ENCODE measurements around the gene MAN2B2.
"Not testable (repeated sequence)": the region's sequence is repeated elsewhere in the genome, so short reads cannot be mapped to it uniquely, and the experiment has no call there.

MAN2B2 gene

DNA sequence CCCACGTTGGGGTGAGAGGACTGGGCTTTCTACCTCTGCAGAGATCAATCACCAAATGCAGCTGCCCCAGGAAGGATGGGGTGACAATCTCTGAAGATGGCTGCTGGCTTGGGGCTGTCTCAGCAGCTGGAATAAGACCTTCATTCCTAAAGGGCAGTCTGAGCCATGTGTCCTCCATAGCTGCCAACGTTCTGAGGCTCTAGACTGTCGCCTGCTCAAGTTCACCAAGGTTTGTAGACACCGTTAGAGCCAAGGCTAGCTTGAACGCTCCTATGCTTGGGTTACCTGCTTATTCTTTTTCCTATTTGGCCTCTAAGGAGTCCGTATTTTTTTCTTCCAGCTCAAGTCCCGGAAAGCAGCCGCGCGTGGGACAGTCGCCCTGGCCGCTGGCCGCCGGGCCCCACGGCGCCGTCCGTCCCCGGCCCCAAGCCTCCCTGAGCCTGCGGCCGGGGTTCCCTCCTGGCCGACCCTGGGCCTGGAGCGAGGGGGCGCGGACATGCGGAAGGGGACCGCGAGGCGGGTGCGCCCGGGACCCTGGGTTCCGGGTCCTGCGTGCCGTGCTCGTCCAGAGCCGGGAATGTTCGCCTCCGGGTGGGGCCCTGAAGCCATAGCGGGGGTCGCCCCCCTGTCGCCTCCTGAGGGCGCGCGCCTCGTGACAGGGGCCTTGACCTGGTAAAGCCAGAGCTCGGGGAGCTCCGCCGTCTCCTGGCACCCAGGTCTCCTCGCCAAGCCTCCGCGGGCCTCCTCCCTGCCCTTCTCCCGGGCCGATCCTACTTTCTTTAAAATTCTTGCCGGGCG, 88.8 kb downstream of the MAN2B2 start:
- no peak for DNase-seq (ENCODE audit: extremely low read depth, low read depth)
- TF ChIP-seq, protein P1, sequence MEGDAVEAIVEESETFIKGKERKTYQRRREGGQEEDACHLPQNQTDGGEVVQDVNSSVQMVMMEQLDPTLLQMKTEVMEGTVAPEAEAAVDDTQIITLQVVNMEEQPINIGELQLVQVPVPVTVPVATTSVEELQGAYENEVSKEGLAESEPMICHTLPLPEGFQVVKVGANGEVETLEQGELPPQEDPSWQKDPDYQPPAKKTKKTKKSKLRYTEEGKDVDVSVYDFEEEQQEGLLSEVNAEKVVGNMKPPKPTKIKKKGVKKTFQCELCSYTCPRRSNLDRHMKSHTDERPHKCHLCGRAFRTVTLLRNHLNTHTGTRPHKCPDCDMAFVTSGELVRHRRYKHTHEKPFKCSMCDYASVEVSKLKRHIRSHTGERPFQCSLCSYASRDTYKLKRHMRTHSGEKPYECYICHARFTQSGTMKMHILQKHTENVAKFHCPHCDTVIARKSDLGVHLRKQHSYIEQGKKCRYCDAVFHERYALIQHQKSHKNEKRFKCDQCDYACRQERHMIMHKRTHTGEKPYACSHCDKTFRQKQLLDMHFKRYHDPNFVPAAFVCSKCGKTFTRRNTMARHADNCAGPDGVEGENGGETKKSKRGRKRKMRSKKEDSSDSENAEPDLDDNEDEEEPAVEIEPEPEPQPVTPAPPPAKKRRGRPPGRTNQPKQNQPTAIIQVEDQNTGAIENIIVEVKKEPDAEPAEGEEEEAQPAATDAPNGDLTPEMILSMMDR (IDR thresholded peaks at IDR 0.05; ENCODE audit: low read depth, low read length, missing control alignments): no peak
- H3K4me3 ChIP-seq (replicated peaks; ENCODE audit: low read depth, low read length): 0 out of 2 replicates have a peak overlapping the region, but pooled peaks have one; percentile 7

DNA sequence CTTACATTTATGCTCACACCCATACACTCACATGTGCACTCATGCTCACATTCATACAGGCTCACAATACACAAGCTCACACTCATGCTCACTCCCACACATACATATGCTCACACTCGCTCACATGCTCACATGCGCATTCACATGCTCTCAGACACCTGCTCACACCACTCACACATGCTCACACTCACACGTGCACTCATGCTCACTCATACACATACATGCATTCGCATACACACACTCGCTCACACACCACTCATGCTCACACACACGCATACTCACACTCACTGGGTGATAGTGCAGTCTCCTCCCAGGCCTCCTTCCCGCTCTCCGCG, 90.3 kb downstream of the MAN2B2 start:
- no peak overlapping the region for H3K4me3 ChIP-seq (replicated peaks; ENCODE audit: low read depth, low read length)
- TF ChIP-seq, protein P1 (IDR thresholded peaks at IDR 0.05; ENCODE audit: low read depth, low read length, missing control alignments): no peak
- DNase-seq (ENCODE audit: extremely low read depth, low read depth): no peak

DNA sequence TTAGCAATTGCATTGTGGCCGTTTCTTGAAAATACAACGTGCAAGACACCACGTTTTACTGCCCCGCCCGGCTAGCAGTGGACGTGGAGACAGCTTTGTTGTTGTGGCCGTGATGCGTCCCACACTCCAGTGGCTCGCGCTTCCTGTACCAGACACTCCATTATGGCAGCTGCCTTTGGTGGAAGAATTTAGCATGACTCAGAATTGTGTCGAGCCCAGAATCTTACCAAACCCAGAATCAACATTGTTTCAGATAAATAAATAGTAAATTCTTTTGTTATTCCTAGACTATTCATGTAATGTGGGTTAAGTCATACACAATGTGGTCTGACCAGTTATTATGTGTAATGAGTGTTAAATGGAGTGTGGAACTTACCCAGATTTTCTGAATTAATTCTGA, 93.4 kb downstream of the MAN2B2 start:
- TF ChIP-seq, protein P1 (IDR thresholded peaks at IDR 0.05; ENCODE audit: low read depth, low read length, missing control alignments): no peak
- no peak overlapping the region for H3K4me3 ChIP-seq (replicated peaks; ENCODE audit: low read depth, low read length)
- no peak for DNase-seq (ENCODE audit: extremely low read depth, low read depth)

DNA sequence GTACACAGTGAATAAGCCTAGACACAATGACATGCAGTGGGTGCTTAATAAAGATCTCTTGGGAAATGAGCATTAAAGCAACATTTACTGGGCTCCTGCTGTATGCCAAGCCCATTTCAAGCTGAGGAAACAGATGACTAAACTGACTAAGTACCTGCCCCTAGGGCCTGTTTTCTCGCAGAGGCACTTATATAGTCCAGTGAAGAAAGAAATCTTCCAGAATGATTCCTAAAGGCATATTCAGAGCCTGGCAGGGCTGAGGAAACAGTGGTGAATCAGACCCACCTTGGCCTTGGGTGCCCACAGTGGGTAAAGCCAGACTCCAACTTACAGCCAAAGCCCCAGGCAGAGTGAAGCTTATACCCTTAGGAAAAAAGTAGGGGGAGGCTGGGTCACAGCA, 96.7 kb downstream of the MAN2B2 start:
- no peak for DNase-seq (ENCODE audit: extremely low read depth, low read depth)
- no peak overlapping the region for H3K4me3 ChIP-seq (replicated peaks; ENCODE audit: low read depth, low read length)
- TF ChIP-seq, protein P1 (IDR thresholded peaks at IDR 0.05; ENCODE audit: low read depth, low read length, missing control alignments): no peak

DNA sequence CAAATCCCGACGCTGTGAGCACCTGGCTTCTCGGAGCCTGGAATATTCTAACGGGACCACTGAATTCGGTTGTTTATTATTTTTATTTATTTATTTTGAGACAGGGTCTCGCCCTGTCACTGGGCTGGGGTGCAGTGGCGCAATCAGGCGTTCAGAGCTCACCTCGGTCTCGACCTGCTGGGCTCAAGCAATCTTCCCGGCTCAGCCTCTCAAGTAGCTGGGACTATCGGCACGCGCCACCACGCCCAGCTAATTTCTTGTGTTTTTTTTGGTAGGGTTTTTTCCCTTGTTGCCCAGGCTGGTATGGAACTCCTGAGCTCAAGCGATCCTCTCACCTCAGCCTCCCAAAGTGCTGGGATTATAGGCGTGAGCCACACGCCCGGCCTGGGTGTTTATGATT, 97.1 kb downstream of the MAN2B2 start:
- TF ChIP-seq, protein P1 (IDR thresholded peaks at IDR 0.05; ENCODE audit: low read depth, low read length, missing control alignments): no peak
- H3K4me3 ChIP-seq (replicated peaks; ENCODE audit: low read depth, low read length): no peak overlapping the region
- no peak for DNase-seq (ENCODE audit: extremely low read depth, low read depth)

DNA sequence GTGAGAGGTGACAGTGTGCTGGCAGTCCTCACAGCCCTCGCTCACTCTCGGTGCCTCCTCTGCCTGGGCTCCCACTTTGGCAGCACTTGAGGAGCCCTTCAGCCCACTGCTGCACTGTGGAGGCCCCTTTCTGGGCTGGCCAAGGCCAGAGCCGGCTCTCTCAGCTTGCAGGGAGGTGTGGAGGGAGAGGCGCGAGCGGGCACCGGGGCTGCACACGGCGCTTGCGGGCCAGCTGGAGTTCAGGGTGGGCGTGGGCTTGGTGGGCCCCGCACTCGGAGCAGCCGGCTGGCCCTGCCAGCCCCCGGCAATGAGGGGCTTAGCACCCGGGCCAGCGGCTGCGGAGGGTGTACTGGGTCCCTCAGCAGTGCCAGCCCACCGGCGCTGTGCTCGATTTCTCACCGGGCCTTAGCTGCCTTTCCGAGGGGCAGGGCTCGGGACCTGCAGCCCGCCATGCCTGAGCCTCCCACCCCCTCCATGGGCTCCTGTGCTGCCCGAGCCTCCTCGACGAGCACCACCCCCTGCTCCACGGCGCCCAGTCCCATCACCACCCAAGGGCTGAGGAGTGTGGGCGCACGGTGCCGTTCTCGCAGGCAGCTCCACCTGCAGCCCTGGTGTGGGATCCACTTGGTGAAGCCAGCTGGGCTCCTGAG, 97.7 kb downstream of the MAN2B2 start:
- H3K4me3 ChIP-seq (replicated peaks; ENCODE audit: low read depth, low read length); DNase-seq (ENCODE audit: extremely low read depth, low read depth): not testable (repeated sequence)
